HL-60 (cell line): ENCODE data around the gene COL24A1.

Experiments
- GABPA ChIP-seq: IDR thresholded peaks from 2 replicates; pipeline ENCODE4 v1.6.1; 2012; ENCODE audit warnings: low read depth
- POLR2AphosphoS5 ChIP-seq: IDR thresholded peaks from 2 replicates; pipeline ENCODE4 v1.6.1; 2012; ENCODE audit warnings: low read depth
- SPI1 ChIP-seq: IDR thresholded peaks from 2 replicates; pipeline ENCODE4 v1.6.1; 2012; ENCODE audit warnings: low read depth, mild to moderate bottlenecking, borderline replicate concordance
- TF ChIP-seq, protein P1 (sequence below): IDR thresholded peaks from one replicate; pipeline ENCODE4 v1.5.1; 2011; ENCODE audit warnings: low read length, control low read depth, inconsistent platforms; ENCODE audit not compliant: insufficient read depth
- TF ChIP-seq, protein P2 (sequence below): IDR thresholded peaks from 2 replicates; pipeline ENCODE4 v1.6.1; 2012; ENCODE audit warnings: low read depth; ENCODE audit not compliant: insufficient replicate concordance

DNA sequence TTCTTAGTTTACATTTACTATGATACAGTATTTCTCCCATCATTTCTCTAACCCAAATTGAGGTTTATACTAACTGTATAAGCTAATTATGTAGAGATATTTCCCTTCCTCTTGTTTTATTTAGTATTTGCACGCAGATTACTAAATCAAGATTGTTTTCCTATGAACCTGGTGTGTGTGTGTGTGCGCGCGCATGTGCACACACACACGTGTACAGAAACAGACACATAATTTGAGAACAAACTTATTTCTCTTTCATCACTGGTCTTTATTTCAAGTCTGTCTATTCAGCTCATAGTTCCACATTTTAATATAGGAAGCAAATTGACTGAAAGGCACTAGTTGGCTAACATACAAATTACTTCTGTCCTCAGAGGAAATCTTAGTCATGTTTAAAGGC lies 19.7 kb upstream of the COL24A1 start:
- TF ChIP-seq GABPA (no peak), POLR2AphosphoS5 (no peak), SPI1 (no peak)
- TF ChIP-seq, protein P1, sequence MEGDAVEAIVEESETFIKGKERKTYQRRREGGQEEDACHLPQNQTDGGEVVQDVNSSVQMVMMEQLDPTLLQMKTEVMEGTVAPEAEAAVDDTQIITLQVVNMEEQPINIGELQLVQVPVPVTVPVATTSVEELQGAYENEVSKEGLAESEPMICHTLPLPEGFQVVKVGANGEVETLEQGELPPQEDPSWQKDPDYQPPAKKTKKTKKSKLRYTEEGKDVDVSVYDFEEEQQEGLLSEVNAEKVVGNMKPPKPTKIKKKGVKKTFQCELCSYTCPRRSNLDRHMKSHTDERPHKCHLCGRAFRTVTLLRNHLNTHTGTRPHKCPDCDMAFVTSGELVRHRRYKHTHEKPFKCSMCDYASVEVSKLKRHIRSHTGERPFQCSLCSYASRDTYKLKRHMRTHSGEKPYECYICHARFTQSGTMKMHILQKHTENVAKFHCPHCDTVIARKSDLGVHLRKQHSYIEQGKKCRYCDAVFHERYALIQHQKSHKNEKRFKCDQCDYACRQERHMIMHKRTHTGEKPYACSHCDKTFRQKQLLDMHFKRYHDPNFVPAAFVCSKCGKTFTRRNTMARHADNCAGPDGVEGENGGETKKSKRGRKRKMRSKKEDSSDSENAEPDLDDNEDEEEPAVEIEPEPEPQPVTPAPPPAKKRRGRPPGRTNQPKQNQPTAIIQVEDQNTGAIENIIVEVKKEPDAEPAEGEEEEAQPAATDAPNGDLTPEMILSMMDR: no peak
- TF ChIP-seq, protein P2, sequence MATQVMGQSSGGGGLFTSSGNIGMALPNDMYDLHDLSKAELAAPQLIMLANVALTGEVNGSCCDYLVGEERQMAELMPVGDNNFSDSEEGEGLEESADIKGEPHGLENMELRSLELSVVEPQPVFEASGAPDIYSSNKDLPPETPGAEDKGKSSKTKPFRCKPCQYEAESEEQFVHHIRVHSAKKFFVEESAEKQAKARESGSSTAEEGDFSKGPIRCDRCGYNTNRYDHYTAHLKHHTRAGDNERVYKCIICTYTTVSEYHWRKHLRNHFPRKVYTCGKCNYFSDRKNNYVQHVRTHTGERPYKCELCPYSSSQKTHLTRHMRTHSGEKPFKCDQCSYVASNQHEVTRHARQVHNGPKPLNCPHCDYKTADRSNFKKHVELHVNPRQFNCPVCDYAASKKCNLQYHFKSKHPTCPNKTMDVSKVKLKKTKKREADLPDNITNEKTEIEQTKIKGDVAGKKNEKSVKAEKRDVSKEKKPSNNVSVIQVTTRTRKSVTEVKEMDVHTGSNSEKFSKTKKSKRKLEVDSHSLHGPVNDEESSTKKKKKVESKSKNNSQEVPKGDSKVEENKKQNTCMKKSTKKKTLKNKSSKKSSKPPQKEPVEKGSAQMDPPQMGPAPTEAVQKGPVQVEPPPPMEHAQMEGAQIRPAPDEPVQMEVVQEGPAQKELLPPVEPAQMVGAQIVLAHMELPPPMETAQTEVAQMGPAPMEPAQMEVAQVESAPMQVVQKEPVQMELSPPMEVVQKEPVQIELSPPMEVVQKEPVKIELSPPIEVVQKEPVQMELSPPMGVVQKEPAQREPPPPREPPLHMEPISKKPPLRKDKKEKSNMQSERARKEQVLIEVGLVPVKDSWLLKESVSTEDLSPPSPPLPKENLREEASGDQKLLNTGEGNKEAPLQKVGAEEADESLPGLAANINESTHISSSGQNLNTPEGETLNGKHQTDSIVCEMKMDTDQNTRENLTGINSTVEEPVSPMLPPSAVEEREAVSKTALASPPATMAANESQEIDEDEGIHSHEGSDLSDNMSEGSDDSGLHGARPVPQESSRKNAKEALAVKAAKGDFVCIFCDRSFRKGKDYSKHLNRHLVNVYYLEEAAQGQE: no peak
